ENCODE measurements around the gene MTM1.

The MTM1 gene

GRCh38 chrX:150533863-150534262 is 34.6 kb upstream of the MTM1 start:
- Histone ChIP-seq H3K14ac (ENCODE audit: low read length in 2 of 2) (no peak overlapping the region), H3K4me2 (ENCODE audit: low read length, poor library complexity, severe bottlenecking) (no peak overlapping the region), H3K79me1 (replicated peaks; ENCODE audit: low read length, poor library complexity, severe bottlenecking) (no peaks in the 10 kb centered on the region), H3K4me3 (ENCODE audit: insufficient read depth in 1 of 2, low read depth in 1 of 2, low read length in 2 of 2) (no peak overlapping the region), H3K36me3 (ENCODE audit: control insufficient read depth in 1 of 2, insufficient read depth in 2 of 2, low read depth in 1 of 2, low read length in 2 of 2) (no peaks in the 10 kb centered on the region), H2AFZ (ENCODE audit: low read depth, low read length) (no peak overlapping the region), H3K9me3 (ENCODE audit: control insufficient read depth, low read length) (peaks cover 51% of the 10 kb centered on the region), H3K9ac (ENCODE audit: low read length) (no peak overlapping the region), H3K4me1 (ENCODE audit: control insufficient read depth, insufficient read depth, low read depth, low read length) (no peaks in the 10 kb centered on the region), H4K91ac (ENCODE audit: low read length) (no peak overlapping the region), H2BK12ac (ENCODE audit: low read length in 2 of 2) (no peak overlapping the region), H2BK5ac (ENCODE audit: low read depth, low read length, poor library complexity, severe bottlenecking) (no peak overlapping the region), H3K23ac (ENCODE audit: low read length in 2 of 2) (no peak overlapping the region), H2BK15ac (ENCODE audit: low read depth, poor library complexity, severe bottlenecking) (no peak overlapping the region), H4K8ac (ENCODE audit: low read length) (no peak overlapping the region), H3K27me3 (ENCODE audit: control insufficient read depth in 1 of 2, insufficient read depth in 1 of 2, low read length in 2 of 2) (peaks cover 0 to 15% of the 10 kb centered on the region in 2 experiments), H3K27ac (ENCODE audit: low read length, poor library complexity, severe bottlenecking) (no peak overlapping the region), H2BK120ac (ENCODE audit: low read depth, low read length) (no peak overlapping the region), H3K4ac (ENCODE audit: low read depth in 1 of 2, low read length in 2 of 2) (no peak overlapping the region), H3K18ac (ENCODE audit: low read depth in 1 of 2, low read length in 2 of 2) (no peak overlapping the region), H2AK5ac (ENCODE audit: low read length, severe bottlenecking) (no peak overlapping the region)
- DNase-seq, result no peak
- WGBS, result 69% methylated on average over 3 of the region's 3 CpGs

- 63% methylated on average over 6 of the region's 8 CpGs for WGBS
- no peak overlapping the region for H3K18ac ChIP-seq (ENCODE audit: low read depth in 1 of 2, low read length in 2 of 2)
- no peaks in the 10 kb centered on the region for H3K4me1 ChIP-seq (ENCODE audit: control insufficient read depth, insufficient read depth, low read depth, low read length)
- peaks cover 0 to 18% of the 10 kb centered on the region in 2 experiments for H3K27me3 ChIP-seq (ENCODE audit: control insufficient read depth in 1 of 2, insufficient read depth in 1 of 2, low read length in 2 of 2)
- H2BK15ac ChIP-seq (ENCODE audit: low read depth, poor library complexity, severe bottlenecking), result no peak overlapping the region
- no peak overlapping the region for H3K4me2 ChIP-seq (ENCODE audit: low read length, poor library complexity, severe bottlenecking)
- H2BK5ac ChIP-seq (ENCODE audit: low read depth, low read length, poor library complexity, severe bottlenecking), result no peak overlapping the region
- no peak overlapping the region for H4K91ac ChIP-seq (ENCODE audit: low read length)
- peaks cover 56% of the 10 kb centered on the region for H3K9me3 ChIP-seq (ENCODE audit: control insufficient read depth, low read length)
- H3K79me1 ChIP-seq (replicated peaks; ENCODE audit: low read length, poor library complexity, severe bottlenecking), result no peaks in the 10 kb centered on the region
- H3K36me3 ChIP-seq (ENCODE audit: control insufficient read depth in 1 of 2, insufficient read depth in 2 of 2, low read depth in 1 of 2, low read length in 2 of 2), result no peaks in the 10 kb centered on the region
- H2BK12ac ChIP-seq (ENCODE audit: low read length in 2 of 2), result no peak overlapping the region
- H3K27ac ChIP-seq (ENCODE audit: low read length, poor library complexity, severe bottlenecking), result no peak overlapping the region
- H2BK120ac ChIP-seq (ENCODE audit: low read depth, low read length), result no peak overlapping the region
- H3K23ac ChIP-seq (ENCODE audit: low read length in 2 of 2), result no peak overlapping the region
- H3K4me3 ChIP-seq (ENCODE audit: insufficient read depth in 1 of 2, low read depth in 1 of 2, low read length in 2 of 2), result no peak overlapping the region
- no peak overlapping the region for H3K14ac ChIP-seq (ENCODE audit: low read length in 2 of 2)
- H4K8ac ChIP-seq (ENCODE audit: low read length), result no peak overlapping the region
- no peak overlapping the region for H3K9ac ChIP-seq (ENCODE audit: low read length)
- H3K4ac ChIP-seq (ENCODE audit: low read depth in 1 of 2, low read length in 2 of 2), result no peak overlapping the region
- no peak for DNase-seq
- H2AFZ ChIP-seq (ENCODE audit: low read depth, low read length), result no peak overlapping the region
- no peak overlapping the region for H2AK5ac ChIP-seq (ENCODE audit: low read length, severe bottlenecking)
Measured at GRCh38 chrX:150536455-150537116, 31.8 kb upstream of the MTM1 start.

GRCh38 chrX:150537851-150538250 is 30.6 kb upstream of the MTM1 start:
- H2BK120ac ChIP-seq (ENCODE audit: low read depth, low read length), result no peak overlapping the region
- no peak overlapping the region for H3K18ac ChIP-seq (ENCODE audit: low read depth in 1 of 2, low read length in 2 of 2)
- H2AK5ac ChIP-seq (ENCODE audit: low read length, severe bottlenecking), result no peak overlapping the region
- no peak overlapping the region for H4K91ac ChIP-seq (ENCODE audit: low read length)
- H3K9ac ChIP-seq (ENCODE audit: low read length), result no peak overlapping the region
- no peak overlapping the region for H2BK15ac ChIP-seq (ENCODE audit: low read depth, poor library complexity, severe bottlenecking)
- no peaks in the 10 kb centered on the region for H3K79me1 ChIP-seq (replicated peaks; ENCODE audit: low read length, poor library complexity, severe bottlenecking)
- DNase-seq, result no peak
- no peak overlapping the region for H3K14ac ChIP-seq (ENCODE audit: low read length in 2 of 2)
- no peak overlapping the region for H2AFZ ChIP-seq (ENCODE audit: low read depth, low read length)
- no peak overlapping the region for H4K8ac ChIP-seq (ENCODE audit: low read length)
- H3K9me3 ChIP-seq (ENCODE audit: control insufficient read depth, low read length), result peaks cover 56% of the 10 kb centered on the region
- H3K4me3 ChIP-seq (ENCODE audit: insufficient read depth in 1 of 2, low read depth in 1 of 2, low read length in 2 of 2), result no peak overlapping the region
- H3K4me2 ChIP-seq (ENCODE audit: low read length, poor library complexity, severe bottlenecking), result no peak overlapping the region
- H3K4ac ChIP-seq (ENCODE audit: low read depth in 1 of 2, low read length in 2 of 2), result no peak overlapping the region
- H3K27me3 ChIP-seq (ENCODE audit: control insufficient read depth in 1 of 2, insufficient read depth in 1 of 2, low read length in 2 of 2), result peaks cover 0 to 18% of the 10 kb centered on the region in 2 experiments
- H3K23ac ChIP-seq (ENCODE audit: low read length in 2 of 2), result no peak overlapping the region
- no peak overlapping the region for H2BK12ac ChIP-seq (ENCODE audit: low read length in 2 of 2)
- no peak overlapping the region for H3K27ac ChIP-seq (ENCODE audit: low read length, poor library complexity, severe bottlenecking)
- H3K4me1 ChIP-seq (ENCODE audit: control insufficient read depth, insufficient read depth, low read depth, low read length), result no peaks in the 10 kb centered on the region
- no peak overlapping the region for H2BK5ac ChIP-seq (ENCODE audit: low read depth, low read length, poor library complexity, severe bottlenecking)
- 76% methylated on average over 6 of the region's 6 CpGs for WGBS
- no peaks in the 10 kb centered on the region for H3K36me3 ChIP-seq (ENCODE audit: control insufficient read depth in 1 of 2, insufficient read depth in 2 of 2, low read depth in 1 of 2, low read length in 2 of 2)

- peaks cover 0 to 31% of the 10 kb centered on the region in 2 experiments for H3K27me3 ChIP-seq (ENCODE audit: control insufficient read depth in 1 of 2, insufficient read depth in 1 of 2, low read length in 2 of 2)
- H2BK12ac ChIP-seq (ENCODE audit: low read length in 2 of 2), result no peak overlapping the region
- WGBS, result 69% methylated on average over 6 of the region's 6 CpGs
- no peak overlapping the region for H3K4me2 ChIP-seq (ENCODE audit: low read length, poor library complexity, severe bottlenecking)
- no peak overlapping the region for H3K23ac ChIP-seq (ENCODE audit: low read length in 2 of 2)
- H4K8ac ChIP-seq (ENCODE audit: low read length), result no peak overlapping the region
- DNase-seq, result no peak
- no peak overlapping the region for H3K9ac ChIP-seq (ENCODE audit: low read length)
- no peak overlapping the region for H2BK120ac ChIP-seq (ENCODE audit: low read depth, low read length)
- H2BK5ac ChIP-seq (ENCODE audit: low read depth, low read length, poor library complexity, severe bottlenecking), result no peak overlapping the region
- no peak overlapping the region for H4K91ac ChIP-seq (ENCODE audit: low read length)
- H3K4me3 ChIP-seq (ENCODE audit: insufficient read depth in 1 of 2, low read depth in 1 of 2, low read length in 2 of 2), result no peak overlapping the region
- peaks cover 2% of the 10 kb centered on the region for H3K4me1 ChIP-seq (ENCODE audit: control insufficient read depth, insufficient read depth, low read depth, low read length)
- H3K27ac ChIP-seq (ENCODE audit: low read length, poor library complexity, severe bottlenecking), result no peak overlapping the region
- H3K79me1 ChIP-seq (replicated peaks; ENCODE audit: low read length, poor library complexity, severe bottlenecking), result no peaks in the 10 kb centered on the region
- H3K4ac ChIP-seq (ENCODE audit: low read depth in 1 of 2, low read length in 2 of 2), result no peak overlapping the region
- no peak overlapping the region for H2AFZ ChIP-seq (ENCODE audit: low read depth, low read length)
- H3K18ac ChIP-seq (ENCODE audit: low read depth in 1 of 2, low read length in 2 of 2), result no peak overlapping the region
- H2BK15ac ChIP-seq (ENCODE audit: low read depth, poor library complexity, severe bottlenecking), result no peak overlapping the region
- H3K9me3 ChIP-seq (ENCODE audit: control insufficient read depth, low read length), result peaks cover 34% of the 10 kb centered on the region
- H2AK5ac ChIP-seq (ENCODE audit: low read length, severe bottlenecking), result no peak overlapping the region
- no peak overlapping the region for H3K14ac ChIP-seq (ENCODE audit: low read length in 2 of 2)
- no peaks in the 10 kb centered on the region for H3K36me3 ChIP-seq (ENCODE audit: control insufficient read depth in 1 of 2, insufficient read depth in 2 of 2, low read depth in 1 of 2, low read length in 2 of 2)
Measured at GRCh38 chrX:150540965-150541364, 27.5 kb upstream of the MTM1 start.
